GM19452 (cell line): ENCODE measurements around the gene PODNL1.

Experiments used
- ATAC-seq: cut with Tn5 transposase; IDR thresholded peaks from one replicate; pipeline ENCODE4 v1.9.1; 2021; ENCODE audit not compliant: unreplicated experiment

Gene PODNL1

GRCh38 chr19:13899912-13900584 is 38.2 kb downstream of the PODNL1 start:
- no peak for ATAC-seq

- ATAC-seq: no peak
Observed at GRCh38 chr19:13899393-13899792, 38.8 kb downstream of the PODNL1 start.

- no peak for ATAC-seq
Observed at GRCh38 chr19:13896227-13896626, 42.0 kb downstream of the PODNL1 start.

GRCh38 chr19:13894552-13894951 is 43.7 kb downstream of the PODNL1 start:
- ATAC-seq: no peak

- ATAC-seq: no peak
Observed at GRCh38 chr19:13892870-13893269, 45.3 kb downstream of the PODNL1 start.

GRCh38 chr19:13890136-13890535 is 48.1 kb downstream of the PODNL1 start:
- ATAC-seq: no peak

GRCh38 chr19:13888281-13888680 is 49.9 kb downstream of the PODNL1 start:
- ATAC-seq: no peak

- no peak for ATAC-seq
Observed at GRCh38 chr19:13887517-13887916, 50.7 kb downstream of the PODNL1 start.

- no peak for ATAC-seq
Observed at GRCh38 chr19:13887018-13887436, 51.2 kb downstream of the PODNL1 start.

- ATAC-seq: no peak
Observed at GRCh38 chr19:13885826-13886365, 52.3 kb downstream of the PODNL1 start.

- ATAC-seq: no peak
Observed at GRCh38 chr19:13884726-13885591, 53.3 kb downstream of the PODNL1 start.

GRCh38 chr19:13883516-13884064 is 54.6 kb downstream of the PODNL1 start:
- no peak for ATAC-seq

GRCh38 chr19:13882836-13883235 is 55.4 kb downstream of the PODNL1 start:
- ATAC-seq: no peak

- no peak for ATAC-seq
Observed at GRCh38 chr19:13882419-13882795, 55.8 kb downstream of the PODNL1 start.

GRCh38 chr19:13881692-13882418 is 56.4 kb downstream of the PODNL1 start:
- no peak for ATAC-seq

- no peak for ATAC-seq
Observed at GRCh38 chr19:13881251-13881691, 56.9 kb downstream of the PODNL1 start.
